Activated T-cell treated with anti-CD3 and anti-CD28 coated beads, Interleukin-2, amount 50 U/mL, for 48 hours (primary cell): ENCODE data around the gene OXA1L.
"Not testable (repeated sequence)": the region's sequence is repeated elsewhere in the genome, so short reads cannot be mapped to it uniquely, and the experiment has no call there.

Experiments used
- DNase-seq, 2 experiments: peaks; one replicate each; pipeline ENCODE4 v3.0.0-alpha.2; 2020

OXA1L gene

GRCh38 chr14:22766457-22767322 is at the start of gene OXA1L:
Gene OXA1L, plus strand, starts transcription at chr14:22766688. Its CDS starts 14 bp downstream, at chr14:22766702.
- DNase-seq, result peak; percentile 95

GRCh38 chr14:22718091-22718490 is 48.4 kb upstream of the OXA1L start:
- DNase-seq, result no peak

GRCh38 chr14:22721213-22721612 is 45.3 kb upstream of the OXA1L start:
- DNase-seq, result no peak

- no peak for DNase-seq
Measured at GRCh38 chr14:22723815-22724214, 42.7 kb upstream of the OXA1L start.

GRCh38 chr14:22724847-22725246 is 41.6 kb upstream of the OXA1L start:
- not testable (repeated sequence) for DNase-seq

DNA sequence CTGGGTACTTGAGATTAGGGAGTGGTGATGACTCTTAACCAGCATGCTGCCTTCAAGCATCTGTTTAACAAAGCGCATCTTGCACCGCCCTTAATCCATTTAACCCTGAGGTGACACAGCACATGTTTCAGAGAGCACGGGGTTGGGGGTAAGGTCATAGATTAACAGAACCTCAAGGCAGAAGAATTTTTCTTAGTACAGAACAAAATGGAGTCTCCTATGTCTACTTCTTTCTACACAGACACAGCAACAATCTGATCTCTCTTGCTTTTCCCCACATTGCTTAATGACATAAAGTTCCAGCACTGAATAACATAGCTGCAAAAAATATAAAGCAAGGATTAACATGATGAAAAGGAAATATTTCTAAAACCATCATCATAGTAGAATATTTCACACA is 41.1 kb upstream of the OXA1L start:
- DNase-seq, result not testable (repeated sequence)

DNA sequence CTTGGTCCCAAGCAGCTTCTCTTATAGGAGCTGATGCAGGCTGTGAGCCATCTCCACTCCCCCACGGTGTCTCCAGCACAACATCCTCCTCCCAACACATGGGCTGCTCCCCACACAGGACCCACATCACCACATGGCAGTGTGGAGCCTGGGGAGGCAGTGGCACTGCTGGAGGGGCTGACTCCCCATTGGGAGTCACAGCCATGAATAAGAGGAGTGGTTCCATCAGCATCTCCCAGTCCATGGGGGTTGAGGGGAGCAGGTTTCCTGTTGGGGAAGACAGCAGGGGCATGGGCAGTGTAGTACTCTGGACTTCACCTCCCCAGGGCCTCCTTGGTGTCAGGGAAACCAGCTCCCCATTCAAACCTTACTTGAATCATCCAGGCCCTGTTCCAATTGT is 40.5 kb upstream of the OXA1L start:
- no peak for DNase-seq

- DNase-seq, result not testable (repeated sequence)
Measured at GRCh38 chr14:22732062-22732461, 34.4 kb upstream of the OXA1L start.

DNA sequence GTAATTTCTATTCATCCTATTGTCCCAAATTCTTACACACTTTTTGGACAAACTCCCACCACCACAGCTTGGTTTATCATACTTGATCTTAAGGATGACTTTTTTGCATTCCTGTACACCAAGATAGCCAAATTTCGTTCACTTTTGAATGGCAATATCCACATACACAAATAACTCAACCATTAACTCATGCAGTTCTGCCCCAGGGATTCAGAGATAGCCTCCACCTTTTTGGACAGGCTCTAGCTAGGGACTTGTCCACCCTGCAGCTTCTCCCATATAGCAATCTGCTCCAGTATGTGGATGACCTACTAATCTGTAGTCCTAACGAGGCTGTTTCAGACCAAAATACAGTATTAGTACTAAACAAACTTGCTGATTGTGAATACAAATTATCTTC is 32.7 kb upstream of the OXA1L start:
- DNase-seq, result no peak

DNA sequence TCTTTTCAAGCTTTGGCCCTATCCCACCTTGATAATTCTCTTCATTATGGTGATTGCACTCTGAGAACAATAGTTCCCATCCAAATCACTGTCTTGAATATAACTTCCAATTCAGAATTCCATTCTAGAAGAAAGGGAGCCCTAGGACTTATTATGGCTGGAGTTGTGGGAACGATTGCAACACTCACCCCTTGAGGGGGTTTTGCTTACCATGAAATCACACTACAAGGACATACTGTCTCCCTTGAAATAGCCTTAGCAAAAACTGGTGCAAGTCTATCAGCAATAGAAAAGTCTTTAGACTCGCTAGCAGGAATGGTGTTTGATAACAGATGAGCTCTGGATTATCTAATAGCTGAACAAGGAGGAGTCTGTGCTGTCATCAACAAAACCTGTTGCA is 31.4 kb upstream of the OXA1L start:
- DNase-seq, result no peak

DNA sequence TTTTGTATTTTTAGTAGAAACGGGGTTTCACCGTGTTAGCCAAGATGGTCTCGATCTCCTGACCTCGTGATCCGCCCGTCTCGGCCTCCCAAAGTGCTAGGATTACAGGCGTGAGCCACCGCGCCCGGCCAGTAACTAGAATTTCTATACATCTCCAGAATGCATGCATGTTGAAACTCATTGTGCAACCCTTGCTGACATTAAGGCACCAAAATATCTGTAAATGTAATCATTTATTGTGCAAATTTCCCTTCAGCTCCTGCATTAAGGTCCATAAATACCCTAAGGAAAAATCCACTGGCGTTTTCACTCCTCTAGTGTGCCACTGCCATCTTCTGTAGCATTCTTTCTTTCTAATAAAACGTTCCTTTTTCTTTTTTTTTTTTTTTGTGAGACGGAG is 30.1 kb upstream of the OXA1L start:
- DNase-seq, result not testable (repeated sequence)

- DNase-seq, result peak; percentile 53 to 63
Measured at GRCh38 chr14:22737052-22737451, 29.4 kb upstream of the OXA1L start.

DNA sequence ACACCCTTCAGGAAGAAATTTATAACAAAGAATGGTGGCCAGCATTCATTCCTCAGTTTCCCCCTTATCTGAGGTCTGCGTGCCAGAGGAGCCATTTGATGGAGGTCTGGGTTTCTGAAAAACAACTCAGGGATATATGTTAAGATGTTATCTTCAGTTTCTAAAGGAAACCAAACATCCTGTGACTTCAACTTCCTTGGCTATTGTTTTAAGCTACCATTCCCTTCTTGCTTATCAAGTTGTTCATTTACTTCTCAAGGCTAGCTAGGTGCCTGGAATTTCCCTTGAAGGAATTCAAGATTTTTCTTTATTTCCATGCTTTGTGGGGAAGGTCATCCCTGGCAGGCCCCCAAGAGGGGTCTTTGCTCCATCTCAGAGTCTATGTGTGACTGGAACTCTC is 27.1 kb upstream of the OXA1L start:
- no peak for DNase-seq

DNA sequence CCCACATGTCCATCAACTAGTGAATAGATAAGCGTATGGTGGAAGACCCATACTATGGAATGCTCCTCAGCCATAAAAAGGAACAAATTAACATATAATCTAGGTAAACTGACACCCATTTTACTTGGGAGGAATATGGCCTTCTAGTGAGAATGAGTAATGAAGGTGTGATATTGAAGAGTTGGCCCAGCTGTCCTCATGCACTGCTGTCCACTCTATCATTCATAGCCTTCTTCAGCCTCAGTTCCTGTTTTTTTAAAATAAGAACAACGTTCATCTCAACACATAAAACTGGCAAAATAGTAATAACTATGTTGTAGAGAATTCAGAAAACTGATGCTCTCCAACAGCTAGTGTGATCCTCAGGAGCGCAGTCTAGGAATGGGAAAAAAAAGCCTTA is 26.5 kb upstream of the OXA1L start:
- DNase-seq, result no peak

- no peak for DNase-seq
Measured at GRCh38 chr14:22747769-22748168, 18.7 kb upstream of the OXA1L start.

- DNase-seq, result no peak
Measured at GRCh38 chr14:22748206-22748605, 18.3 kb upstream of the OXA1L start.

DNA sequence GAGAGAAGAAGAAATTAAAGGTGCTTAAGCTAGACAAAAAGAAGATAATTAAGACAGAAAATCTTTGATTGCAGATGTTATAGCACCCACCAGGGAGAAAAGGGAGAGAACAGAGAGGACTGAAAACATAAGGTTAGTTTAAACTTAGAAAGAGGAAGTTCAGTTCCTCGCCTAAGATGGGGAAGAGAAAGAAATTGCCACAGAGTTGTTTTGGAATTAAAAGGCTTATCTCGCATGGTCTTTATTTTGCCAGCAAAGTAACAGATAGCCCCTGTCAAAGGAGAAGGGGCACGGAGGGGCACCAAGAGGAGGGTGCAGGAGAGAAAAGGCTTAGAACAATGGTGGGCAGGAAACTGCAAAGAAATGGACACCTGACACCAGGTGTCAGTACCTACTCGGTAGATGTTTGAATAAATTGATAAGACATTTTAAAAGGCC is 17.8 kb upstream of the OXA1L start:
- DNase-seq, result no peak

DNA sequence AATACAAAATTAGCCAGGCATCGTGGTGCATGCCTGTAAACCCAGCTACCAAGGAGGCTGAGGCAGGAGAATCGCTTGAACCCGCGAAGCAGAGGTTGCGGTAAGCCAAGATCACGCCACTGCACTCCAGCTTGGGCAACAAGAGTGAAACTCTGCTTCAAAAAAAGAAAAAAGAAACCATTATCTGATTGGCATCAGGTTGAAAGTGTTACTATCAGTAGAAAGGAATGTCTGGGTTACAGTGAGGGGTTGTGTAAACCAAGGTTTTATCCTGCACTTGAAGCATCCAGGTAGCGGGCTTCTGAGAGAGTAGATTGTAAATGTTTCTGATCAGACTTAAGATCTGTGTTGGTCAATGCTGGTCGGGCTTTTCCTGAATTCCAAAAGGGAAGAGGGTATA is 14.1 kb upstream of the OXA1L start:
- DNase-seq, result no peak

- no peak for DNase-seq
Measured at GRCh38 chr14:22753586-22753985, 12.9 kb upstream of the OXA1L start.

- not testable (repeated sequence) for DNase-seq
Measured at GRCh38 chr14:22757972-22758650, 8.4 kb upstream of the OXA1L start.

DNA sequence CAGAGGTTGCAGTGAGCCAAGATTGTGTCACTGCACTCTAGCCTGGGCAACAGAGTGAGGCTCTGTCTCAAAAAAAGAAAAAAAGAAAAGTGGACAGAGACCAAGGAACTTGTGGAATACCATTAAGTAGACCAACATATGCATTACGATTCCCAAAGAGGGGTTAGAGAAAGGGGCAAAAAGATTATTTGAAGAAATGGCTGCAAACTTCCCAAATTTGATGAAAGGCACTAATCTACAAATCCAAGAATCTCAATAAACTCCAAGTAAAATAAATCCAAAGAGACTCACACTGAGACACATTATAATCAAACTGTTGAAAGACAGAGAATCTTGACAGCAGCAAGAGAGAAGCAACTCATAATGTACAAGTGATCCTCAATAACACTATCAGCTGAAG is 4.8 kb upstream of the OXA1L start:
- DNase-seq, result no peak

- no peak for DNase-seq
Measured at GRCh38 chr14:22764382-22764781, 2.1 kb upstream of the OXA1L start.

GRCh38 chr14:22767323-22767589 is 768 bp downstream of the OXA1L start:
- no peak for DNase-seq

- DNase-seq, result no peak
Measured at GRCh38 chr14:22768947-22769346, 2.5 kb downstream of the OXA1L start.

GRCh38 chr14:22769369-22769768 is 2.9 kb downstream of the OXA1L start:
- no peak for DNase-seq
